T-helper 2 cell treated with Interferon-gamma antibody and Interleukin-4, amounts not matched to agents 100 ng/mL and 5 ng/mL, for 36 hours (primary cell): Measurements from ENCODE around the gene TDRKH. TPM values are rescaled to one million over a fixed set of nuclear protein-coding genes. Genes with fewer than 3 reads are reported as not detected.
"Not testable (repeated sequence)": the region's sequence is repeated elsewhere in the genome, so short reads cannot be mapped to it uniquely, and the experiment has no call there.

Experiments
- intact Hi-C: fragments of 100-400 bp; cut with micrococcal nuclease; formaldehyde crosslinking; loops from one replicate; pipeline ENCODE4 v1.15.1; 2023
- total RNA-seq: library from RNA; stranded (reverse); gene quantifications from 2 replicates; pipeline ENCODE4 v1.2.3, GENCODE V29; 2022

The TDRKH gene
- total RNA-seq, 1 donor from 2014 or later = 16.3 TPM

DNA sequence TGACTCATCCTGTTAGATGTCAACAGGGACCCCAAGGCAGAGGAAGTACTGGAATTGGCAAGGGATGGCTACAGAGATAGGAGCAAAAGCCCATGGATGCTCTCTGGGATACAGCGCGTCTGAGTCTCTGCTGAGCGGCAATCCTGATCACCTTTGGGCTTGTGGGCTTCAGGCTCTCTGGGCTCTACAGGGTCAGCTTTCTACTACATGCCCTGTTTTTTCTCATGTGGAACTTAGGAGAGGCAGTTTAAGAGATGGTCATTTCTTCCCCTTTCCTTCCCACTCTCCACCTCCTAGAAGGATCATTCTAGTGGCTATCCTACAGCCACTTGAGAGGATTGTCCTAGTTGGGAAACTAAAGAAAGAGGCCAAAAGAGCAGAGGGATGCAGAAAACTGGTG is 13.6 kb upstream of the TDRKH start:
- intact Hi-C loops = no loop called here

DNA sequence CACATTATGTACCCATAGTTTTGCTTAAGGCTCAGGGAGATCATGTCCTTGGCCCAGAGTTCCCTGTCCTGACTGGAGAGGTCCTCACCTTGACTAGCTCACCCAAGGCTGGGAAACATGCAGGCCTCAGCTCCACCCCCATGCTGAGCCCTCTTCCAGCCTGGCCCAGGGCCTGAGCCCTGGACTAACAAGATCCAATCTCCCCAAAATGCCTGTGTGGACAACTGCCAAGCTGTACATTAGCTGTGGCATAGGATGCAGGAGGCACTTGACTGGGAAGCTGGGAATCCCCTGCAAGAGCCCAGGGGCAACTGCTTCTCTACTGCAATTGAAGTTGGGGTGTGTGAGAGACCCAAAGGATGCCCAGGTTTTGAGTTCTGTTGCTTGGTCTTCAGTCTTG is 12.9 kb upstream of the TDRKH start:
- intact Hi-C loops = no loop called here

DNA sequence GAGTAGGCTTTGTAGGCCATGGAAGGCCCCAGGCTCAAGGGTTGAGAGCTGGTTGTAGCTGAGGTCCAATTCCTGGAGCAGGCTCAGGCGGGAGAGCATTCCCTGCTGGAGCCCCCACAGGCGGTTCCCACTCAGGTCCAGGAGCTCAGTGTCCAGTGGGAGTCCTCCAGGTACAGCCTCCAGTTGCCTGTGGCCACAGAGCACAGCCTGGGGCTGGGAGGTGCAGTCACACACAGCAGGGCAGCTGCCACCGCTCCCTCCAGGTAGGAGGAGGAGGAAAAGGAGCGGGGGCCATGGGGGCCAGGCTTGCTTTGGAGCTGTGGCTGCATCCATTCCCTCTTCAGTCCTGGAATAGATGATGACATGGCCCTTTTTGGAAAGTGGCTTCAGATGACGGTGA is 12.1 kb upstream of the TDRKH start:
- intact Hi-C loops = no loop called here

DNA sequence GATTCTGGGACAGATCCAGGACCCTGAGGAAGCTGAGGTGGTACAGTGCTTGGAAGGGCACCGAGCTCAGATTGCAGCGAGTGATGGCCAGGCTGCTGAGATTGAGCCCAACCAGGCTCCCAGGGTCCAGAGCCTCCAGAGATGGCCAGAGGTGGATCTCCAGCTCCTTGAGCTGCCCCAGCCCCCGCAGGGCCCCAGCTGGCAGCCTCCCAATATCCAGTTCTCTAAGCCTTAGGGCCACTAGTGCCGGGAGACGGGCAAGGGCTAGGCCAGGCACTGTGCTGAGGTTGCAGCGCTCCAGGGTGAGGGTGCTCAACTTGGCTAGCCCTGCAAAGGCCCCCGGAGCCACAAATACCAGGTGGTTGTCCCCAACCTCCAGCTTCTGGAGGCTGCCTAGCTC is 11.5 kb upstream of the TDRKH start:
- intact Hi-C loops = no loop called here

DNA sequence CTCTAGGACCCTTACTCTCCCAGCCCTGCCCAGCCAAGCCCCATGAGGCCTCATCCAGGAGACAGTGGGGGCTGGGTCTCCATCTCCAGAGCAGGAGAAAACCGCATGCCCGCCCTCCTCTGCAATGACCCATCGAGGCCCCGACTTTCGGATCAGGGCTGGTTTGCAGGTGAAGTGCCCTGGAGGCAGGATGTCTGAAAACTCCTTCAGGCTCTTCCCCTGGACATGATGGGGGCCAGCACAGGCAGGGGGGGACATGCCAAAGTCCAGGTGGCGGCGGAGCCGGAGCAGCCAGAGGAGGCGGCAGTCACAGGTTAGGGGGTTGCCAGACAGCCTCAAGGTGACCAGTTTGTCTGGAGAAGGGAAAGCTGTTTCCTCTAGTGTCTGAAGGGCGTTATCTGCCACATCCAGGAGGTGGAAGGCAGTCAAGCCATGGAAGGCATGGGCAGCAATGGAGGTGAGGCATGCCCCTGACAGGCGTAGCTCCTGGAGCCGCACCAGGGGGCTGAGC is 11.1 kb upstream of the TDRKH start:
- intact Hi-C loops = no loop called here

DNA sequence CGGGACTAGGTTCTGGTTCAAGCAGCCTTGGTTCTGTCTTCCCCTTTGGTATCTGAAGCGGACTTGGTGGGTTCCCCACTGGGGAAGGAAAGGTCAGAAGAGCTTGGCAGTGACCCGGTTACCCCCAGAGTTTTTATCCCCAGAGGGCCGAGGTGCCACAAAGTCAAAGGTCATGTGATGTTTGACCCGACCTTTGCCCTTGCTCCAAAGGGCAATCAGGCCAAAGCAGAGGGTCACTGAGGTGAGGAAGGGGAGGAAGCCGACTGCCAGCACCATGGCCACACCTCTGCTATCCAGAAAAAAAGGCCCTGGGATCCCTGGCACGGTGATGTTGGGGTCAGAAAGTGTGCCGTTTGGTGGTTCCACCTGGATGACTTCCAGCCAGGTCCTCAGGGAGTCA is 10.5 kb upstream of the TDRKH start:
- intact Hi-C loops = no loop called here

DNA sequence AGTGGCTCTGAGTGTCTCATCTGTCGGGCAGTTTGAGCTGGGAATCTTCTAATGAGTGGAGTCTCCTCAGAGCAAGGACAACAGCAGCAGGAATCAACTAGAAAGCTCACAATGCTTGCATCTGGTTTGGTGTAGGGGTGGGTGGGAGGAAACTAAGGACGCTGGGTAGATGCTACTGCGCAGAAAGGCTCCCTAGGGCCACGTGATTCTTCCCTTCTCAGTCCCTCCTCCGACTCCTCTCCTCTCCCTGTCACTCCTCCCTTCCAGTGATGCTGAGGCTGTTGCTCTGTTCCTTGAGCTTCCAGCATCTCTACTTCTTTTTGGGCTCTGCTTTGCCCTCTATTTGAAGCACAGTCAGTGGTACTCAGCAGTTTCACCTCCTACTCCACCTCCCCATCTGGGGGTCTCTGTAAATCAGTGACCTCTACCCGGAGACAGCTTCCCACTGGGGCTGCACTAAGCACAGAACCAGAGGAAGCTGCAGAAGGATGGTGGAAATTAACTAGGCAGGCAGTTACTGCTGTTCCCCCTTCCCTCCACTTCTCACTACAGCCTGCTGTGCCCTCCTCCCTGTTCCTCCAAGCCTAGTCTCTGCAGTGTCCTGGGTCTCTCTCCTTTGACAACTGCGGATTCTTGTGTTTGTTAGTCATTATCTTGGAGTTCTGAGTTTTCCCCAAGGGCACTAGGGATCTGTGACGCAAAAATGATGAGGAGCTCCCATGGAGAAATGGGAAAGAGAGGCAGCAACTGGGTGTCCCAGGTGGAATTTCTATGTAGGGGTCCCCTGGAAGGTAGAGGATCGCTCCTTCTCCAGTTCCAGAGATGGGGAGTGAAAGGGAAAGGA is 9.1 kb upstream of the TDRKH start:
- intact Hi-C loops = no loop called here

DNA sequence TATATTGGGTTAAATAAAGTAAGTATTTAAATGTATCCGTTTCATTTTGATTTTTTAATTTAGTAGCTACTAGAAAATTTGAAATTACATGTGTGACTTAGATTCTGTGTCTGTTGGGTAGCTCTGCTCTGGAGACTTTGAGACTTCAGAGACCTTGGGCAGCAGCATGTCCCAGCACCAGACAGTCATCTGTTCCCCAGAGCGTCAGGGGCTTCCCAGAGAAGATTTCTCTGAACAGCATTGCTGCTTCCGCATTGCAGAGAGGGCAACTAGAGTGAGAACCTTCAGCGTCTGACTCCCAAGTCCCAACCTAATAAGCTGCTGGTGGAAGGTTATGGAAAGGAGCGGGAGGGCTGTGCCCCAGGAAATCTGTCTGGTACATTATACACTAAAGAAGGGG is 8.3 kb upstream of the TDRKH start:
- intact Hi-C loops = no loop called here

DNA sequence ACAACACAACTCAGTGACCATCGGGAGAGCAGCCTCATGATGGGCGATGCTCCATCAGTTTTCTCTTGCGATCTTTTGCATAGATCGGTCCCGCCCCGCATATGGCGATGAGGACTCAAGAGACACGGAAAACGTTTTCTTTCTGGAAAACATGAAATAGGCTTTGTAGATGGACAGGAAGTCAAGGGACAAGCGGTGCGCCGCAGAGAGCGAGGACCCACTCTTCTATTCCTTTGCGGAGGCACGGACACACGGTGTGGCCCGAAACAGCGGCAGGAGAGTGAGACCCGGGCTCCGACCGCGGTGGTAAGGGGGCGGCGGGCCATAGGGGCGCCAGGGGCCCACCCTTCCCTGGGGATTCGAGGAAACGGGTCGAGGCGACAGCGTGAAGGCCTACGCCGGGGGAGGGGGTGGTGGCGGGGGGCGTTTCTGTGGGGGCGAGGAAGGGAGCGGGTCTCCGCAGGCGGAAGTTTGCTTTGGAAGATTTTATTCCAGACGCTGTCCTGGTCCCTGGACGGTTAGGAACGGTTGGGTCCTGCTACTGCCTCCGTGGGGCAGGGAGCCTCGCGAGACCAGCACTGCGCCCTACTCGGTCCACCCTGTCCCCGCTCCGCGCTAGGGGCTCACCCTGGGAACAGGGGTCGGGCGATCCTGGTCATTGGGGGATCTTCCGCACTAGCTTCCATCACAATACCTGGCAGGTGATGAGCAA is 796 bp upstream of the TDRKH start:
- intact Hi-C loops = loop anchor here (1.0 to 5.0 kb wide), 5 partner anchors 28 to 244 kb away; partner anchors contain the start of genes C2CD4D, MRPL9 and S100A10

DNA sequence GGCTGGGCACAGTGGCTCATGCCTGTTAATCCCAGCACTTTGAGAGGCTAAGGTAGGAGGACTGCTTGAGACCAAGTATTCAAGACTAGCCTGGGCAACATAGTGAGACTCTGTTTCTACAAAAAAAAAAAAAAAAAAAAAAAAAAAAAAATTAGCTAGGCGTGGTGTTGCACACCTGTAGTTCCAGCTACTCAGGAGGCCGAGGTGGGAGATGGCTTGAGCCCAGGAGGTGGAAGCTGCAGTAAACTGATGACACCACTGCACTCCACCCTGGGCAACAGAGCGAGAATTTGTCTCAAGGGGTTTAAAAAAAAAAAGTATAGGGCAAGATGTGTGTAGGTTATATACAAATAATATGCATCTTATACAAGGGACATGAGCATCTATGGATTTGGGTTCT is 2.6 kb downstream of the TDRKH start:
- intact Hi-C loops = no loop called here

DNA sequence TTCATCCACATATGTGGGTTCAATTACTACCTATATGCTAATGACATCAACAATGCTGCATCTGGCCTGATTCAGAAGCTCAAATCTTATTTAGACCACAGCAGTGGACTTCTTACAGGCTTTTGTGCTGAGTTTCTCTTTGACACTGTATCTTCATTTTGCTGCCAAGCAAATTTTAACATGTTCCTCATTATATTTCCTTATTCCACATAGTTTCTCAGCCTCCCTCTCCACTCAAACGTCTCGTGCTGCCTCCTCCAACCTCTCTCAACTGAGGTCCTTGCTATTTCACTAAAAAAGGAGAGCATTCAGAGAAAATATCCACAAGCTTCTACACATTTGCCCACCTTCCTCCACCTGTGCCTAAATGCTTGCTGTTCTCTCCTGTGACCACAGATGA is 6.5 kb downstream of the TDRKH start:
- intact Hi-C loops = no loop called here

DNA sequence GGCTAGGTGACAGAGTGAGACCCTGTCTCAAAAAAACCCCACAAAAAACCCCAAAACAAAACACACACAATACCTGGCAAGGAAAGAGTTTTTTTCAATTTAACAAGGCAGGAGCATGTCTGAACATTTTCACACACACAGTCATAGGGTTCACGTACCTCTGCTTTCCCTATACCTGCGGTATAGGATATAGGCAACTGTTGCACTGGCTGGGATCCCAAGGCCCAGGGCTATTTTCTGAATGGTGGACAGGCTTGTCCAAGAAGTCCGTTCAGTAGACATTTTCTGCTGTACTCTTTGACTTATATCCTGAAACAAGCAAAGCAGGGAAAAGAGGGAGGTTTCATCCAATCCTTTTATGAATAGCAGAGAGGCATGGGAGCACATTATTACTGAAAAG is 7.6 kb downstream of the TDRKH start:
- intact Hi-C loops = no loop called here

DNA sequence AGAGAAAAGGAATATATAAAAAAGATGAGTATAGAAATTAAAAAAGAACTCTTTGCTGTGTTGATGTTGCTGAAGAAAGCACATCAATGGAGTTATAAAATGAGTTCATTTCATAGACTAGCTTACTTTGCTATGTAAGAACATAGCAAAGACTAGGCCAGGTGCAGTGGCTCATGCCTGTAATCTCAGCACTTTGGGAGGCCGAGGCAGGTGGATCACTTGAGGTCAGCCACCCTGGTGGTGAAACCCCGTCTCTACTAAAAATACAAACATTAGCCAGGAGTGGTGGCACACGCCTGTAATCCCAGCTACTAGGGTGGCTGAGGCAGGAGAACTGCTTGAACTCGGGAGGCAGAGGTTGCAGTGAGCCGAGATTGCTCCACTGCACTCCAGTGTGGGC is 8.3 kb downstream of the TDRKH start:
- intact Hi-C loops = not testable (repeated sequence)

DNA sequence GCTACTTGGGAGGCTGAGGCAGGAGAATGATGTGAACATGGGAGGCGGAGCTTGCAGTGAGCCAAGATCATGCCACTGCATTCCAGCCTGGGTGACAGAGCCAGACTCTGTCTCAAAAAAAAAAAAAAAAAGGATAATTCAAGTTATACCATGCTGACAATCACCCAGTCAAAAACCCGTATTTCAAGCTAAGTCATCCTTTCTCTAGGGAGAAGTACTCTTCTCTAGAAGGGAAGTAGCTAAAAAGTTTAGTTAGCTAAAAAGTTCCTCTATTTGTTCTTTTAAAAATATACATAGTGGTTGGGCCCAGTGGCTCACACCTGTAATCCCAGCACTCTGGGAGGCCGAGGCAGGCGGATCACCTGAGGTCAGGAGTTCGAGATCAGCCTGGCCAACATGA is 9.6 kb downstream of the TDRKH start:
- intact Hi-C loops = not testable (repeated sequence)

DNA sequence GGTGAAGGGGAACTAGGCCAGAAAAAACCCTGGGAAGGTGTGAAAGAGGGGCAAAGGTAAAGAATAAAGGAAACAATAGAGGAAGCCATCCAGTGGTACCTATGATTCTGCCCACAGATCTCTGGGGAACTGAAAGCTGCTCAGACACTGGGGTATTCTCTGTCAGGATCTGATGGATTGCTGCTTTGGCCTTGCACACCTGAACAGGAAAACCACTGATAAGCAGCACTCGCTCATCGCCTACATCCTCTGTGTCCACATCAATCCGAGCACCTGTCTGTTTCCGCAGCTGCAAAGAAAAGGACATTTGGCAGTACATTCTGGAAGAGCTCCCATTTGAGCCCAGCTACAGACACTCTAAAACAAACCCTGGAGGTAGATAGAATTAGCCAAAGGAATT is 10.4 kb downstream of the TDRKH start:
- intact Hi-C loops = no loop called here

DNA sequence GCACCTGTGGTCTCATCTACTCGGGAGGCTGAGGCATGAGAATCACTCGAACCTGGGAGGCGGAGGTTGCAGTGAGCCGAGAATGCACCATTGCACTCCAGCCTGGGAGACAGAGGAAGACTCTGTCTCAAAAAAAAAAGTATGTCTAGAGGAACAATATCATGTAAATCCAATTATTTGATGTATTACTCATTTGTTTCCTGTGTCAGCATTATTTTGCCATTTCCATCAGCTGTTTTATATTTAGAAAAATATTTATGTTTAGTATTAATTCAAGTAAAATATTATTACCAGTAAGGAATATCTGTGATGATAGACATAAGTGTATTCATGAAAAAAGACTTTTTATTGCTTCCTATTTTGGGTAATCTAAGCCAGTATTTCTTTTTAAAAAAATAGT is 13.0 kb downstream of the TDRKH start:
- intact Hi-C loops = no loop called here

DNA sequence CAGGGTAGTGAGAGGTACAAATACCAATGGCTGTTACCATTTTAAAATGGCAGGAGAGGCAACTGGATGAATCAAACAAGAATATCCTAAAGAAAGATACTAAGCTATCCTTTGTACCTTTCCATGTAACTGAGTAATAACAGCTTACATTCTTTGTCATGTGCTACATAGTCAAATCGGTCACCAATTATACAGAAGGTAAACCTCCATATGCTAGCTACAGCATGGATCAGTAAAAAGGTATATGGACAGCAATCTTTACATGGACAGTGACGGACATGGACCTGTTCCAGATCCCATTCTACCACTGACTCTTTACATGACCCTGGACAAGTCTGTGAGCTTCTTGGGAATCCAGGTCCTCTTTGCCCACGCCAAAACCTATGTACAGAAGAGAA is 13.6 kb downstream of the TDRKH start:
- intact Hi-C loops = no loop called here

DNA sequence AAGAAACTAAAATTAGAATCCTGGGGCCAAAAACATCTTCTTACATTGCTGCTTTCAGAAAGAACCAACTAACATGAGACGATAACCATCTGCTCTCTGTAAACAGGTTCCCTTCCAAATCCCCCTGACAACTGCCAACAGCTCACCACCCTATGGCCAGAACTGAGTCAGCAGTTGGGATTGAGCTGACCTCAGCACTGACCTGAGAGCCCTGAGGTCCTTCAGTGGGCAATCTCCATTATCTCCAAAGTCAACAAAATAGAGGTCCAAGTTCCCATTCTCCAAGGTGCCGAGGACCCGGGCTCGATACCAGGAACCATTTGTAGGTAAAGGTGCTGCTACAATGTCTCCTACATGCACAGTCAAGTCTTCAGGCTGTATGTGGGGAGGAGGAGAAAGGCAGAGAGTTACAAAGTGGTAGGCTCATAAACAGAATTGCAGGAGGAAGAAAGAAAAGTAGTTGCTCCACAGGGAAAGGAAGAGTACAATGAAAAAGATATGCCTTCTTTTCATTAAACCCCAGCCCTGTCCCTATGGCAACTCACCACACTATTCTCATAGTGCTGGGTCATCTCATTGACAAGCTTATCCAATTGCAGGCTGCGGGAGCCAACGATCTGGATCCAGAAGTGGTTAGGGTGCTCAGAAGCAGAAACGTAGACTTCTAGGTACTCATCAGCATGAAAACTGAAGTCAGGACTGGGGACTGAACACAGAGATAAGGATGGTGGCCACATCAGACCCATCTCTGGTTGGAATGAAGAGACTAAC is 14.2 kb downstream of the TDRKH start:
- intact Hi-C loops = no loop called here

DNA sequence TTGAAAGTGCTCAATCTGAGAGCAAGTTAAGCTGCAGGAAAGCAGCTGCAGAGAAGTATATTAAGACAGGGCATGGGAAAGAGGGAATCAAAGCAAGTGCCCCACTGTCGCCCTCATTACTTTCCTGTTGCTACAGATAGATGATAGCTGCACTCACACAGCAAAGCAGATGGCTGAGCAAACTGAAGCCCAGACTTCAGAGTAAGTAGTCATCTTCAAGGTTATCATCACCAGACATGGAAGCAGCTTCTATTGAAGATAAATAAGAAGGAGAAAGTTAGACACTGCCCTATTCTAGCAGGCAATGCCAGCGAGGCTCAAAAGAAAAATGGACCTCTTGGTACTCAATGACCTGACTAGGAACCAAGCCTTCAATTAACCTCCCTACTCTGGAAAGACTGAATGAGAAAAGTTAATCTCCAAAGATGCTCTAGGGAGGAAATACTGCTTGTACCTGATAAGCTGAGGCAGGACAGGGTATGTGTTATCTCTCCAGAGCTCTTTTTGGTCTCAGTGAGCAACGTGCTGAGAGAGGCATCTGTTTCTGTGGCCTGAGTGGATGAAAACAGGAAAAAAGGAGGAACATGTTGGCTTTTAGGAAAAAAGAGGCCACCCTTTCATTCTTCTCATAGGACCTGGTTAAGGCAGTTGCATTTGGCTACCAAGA is 15.9 kb downstream of the TDRKH start:
- intact Hi-C loops = no loop called here

DNA sequence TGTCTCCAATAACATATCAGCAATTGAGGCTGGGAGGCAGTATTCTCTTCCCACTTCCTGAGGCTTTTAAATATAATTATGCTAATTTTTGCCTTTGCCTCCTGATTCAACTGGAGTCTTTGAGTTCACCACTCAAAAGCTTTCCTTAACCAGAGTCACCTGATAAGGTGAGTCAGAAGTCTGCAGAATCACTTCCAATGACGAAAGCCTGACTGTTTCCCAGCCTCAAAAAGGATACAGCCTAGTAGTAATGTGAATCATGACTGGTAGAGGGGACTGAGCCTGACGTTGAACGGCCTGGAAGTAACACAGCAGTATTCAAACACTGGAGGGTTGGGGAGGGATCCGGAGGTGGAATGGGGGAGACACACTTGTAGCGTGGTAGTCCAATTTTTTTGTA is 16.6 kb downstream of the TDRKH start:
- intact Hi-C loops = no loop called here

DNA sequence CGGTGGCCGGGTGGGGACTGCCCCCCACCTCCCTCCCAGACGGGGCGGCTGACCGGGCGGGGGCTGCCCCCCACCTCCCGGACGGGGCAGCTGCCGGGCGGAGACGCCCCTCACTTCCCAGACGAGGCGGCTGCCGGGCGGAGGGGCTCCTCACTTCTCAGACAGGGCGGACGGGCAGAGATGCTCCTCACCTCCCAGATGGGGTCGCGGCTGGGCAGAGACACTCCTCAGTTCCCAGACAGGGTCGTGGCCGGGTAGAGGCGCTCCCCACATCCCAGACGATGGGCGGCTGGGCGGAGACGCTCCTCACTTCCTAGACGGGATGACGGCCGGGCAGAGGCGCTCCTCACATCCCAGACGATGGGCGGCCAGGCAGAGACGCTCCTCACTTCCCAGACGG is 21.0 kb downstream of the TDRKH start:
- intact Hi-C loops = not testable (repeated sequence)
